HEK293 (cell line): ENCODE data around the gene BABAM1.
A peak's percentile ranks its signal among the peaks of the same experiment; 100 is the strongest.

ENCODE experiments used
- CTCF ChIA-PET: fragments of 350-600 bp; formaldehyde crosslinking; extraction: SDS; loops from one replicate; lab custom pipeline; 2021; ENCODE audit warnings: antibody characterized with exemption; lab: Yijun Ruan, JAX
- POLR2A ChIA-PET: fragments of 300-600 bp; formaldehyde crosslinking; extraction: SDS; loops from one replicate; lab custom pipeline; 2020; ENCODE audit warnings: antibody characterized with exemption, inconsistent platforms; lab: Yijun Ruan, JAX
- H3K27ac ChIP-seq: fragments of 200-500 bp; sonication (Bioruptor generic); 2 replicates; pipeline ENCODE4 v1.5.1; 2014; ENCODE audit warnings: low read depth, low read length, control low read depth, inconsistent platforms; ENCODE audit errors: extremely low read depth
- H3K36me3 ChIP-seq, 2 experiments: fragments of 200-500 bp in 1 of 2; sonication (Bioruptor generic) in 1 of 2; 1 replicate in 1 of 2; 2 replicates in 1 of 2; pipeline ENCODE4 v1.5.1; 2014 to 2017; ENCODE audit warnings: inconsistent platforms in 2 of 2, low read length in 2 of 2; ENCODE audit not compliant: control insufficient read depth in 2 of 2, insufficient read depth in 1 of 2
- H3K4me1 ChIP-seq: fragments of 200-500 bp; sonication (Bioruptor generic); 2 replicates; pipeline ENCODE4 v1.5.1; 2014; ENCODE audit warnings: mild to moderate bottlenecking, low read length, inconsistent platforms; ENCODE audit not compliant: control insufficient read depth, insufficient read depth
- H3K4me3 ChIP-seq: 2 replicates; pipeline ENCODE4 v1.5.1; 2011; ENCODE audit warnings: low read depth, mild to moderate bottlenecking, control low read depth, low read length, moderate library complexity
- H3K9me3 ChIP-seq: fragments of 200-500 bp; sonication (Bioruptor generic); 2 replicates; pipeline ENCODE4 v1.5.1; 2014; ENCODE audit warnings: low read depth, low read length, inconsistent platforms; ENCODE audit not compliant: control insufficient read depth, insufficient read depth
- BCL11B ChIP-seq: fragments of 450-650 bp; formaldehyde crosslinking; IDR thresholded peaks from 2 replicates; pipeline ENCODE4 v1.5.1; 2016; ENCODE audit warnings: low read depth, missing biosample characterization, missing genetic modification characterization
- PRDM10 ChIP-seq: fragments of 450-650 bp; formaldehyde crosslinking; IDR thresholded peaks from 2 replicates; pipeline ENCODE4 v1.5.1; 2016; ENCODE audit warnings: missing biosample characterization, missing genetic modification characterization
- ZIC2 ChIP-seq: fragments of 450-650 bp; formaldehyde crosslinking; IDR thresholded peaks from 2 replicates; pipeline ENCODE4 v1.5.1; 2016; ENCODE audit warnings: missing biosample characterization, missing genetic modification characterization
- ZNF112 ChIP-seq: fragments of 450-650 bp; formaldehyde crosslinking; IDR thresholded peaks from 2 replicates; pipeline ENCODE4 v1.5.0; 2017; ENCODE audit warnings: missing biosample characterization, missing genetic modification characterization
- ZNF354C ChIP-seq: fragments of 450-650 bp; formaldehyde crosslinking; IDR thresholded peaks from 2 replicates; pipeline ENCODE4 v1.5.1; 2016; ENCODE audit warnings: missing biosample characterization, missing genetic modification characterization, low read depth, borderline replicate concordance
- ZNF394 ChIP-seq: fragments of 450-650 bp; formaldehyde crosslinking; IDR thresholded peaks from 2 replicates; pipeline ENCODE4 v1.5.1; 2016; ENCODE audit warnings: missing biosample characterization, missing genetic modification characterization, mild to moderate bottlenecking, moderate library complexity, borderline replicate concordance
- ZNF449 ChIP-seq: fragments of 450-650 bp; formaldehyde crosslinking; IDR thresholded peaks from 2 replicates; pipeline ENCODE4 v1.5.1; 2017; ENCODE audit warnings: missing biosample characterization, mild to moderate bottlenecking, missing genetic modification characterization, moderate library complexity
- ZNF623 ChIP-seq: fragments of 450-650 bp; formaldehyde crosslinking; IDR thresholded peaks from 2 replicates; pipeline ENCODE4 v1.5.1; 2016; ENCODE audit warnings: missing biosample characterization, missing genetic modification characterization
- ZNF692 ChIP-seq: fragments of 450-650 bp; formaldehyde crosslinking; IDR thresholded peaks from 2 replicates; pipeline ENCODE4 v1.5.1; 2016; ENCODE audit warnings: missing biosample characterization, missing genetic modification characterization
- ZNF777 ChIP-seq: fragments of 450-650 bp; formaldehyde crosslinking; IDR thresholded peaks from 2 replicates; pipeline ENCODE4 v1.5.1; 2017; ENCODE audit warnings: missing biosample characterization, missing genetic modification characterization, borderline replicate concordance
- ZSCAN30 ChIP-seq: fragments of 450-650 bp; IDR thresholded peaks from 2 replicates; pipeline ENCODE4 v1.5.1; 2018; ENCODE audit warnings: missing biosample characterization, mild to moderate bottlenecking, missing genetic modification characterization, moderate library complexity

Gene BABAM1

GRCh38 chr19:17249887-17250548 lies 17.2 kb upstream of the BABAM1 start:
- CTCF ChIA-PET, result interaction anchor here (0.6 to 2.8 kb wide), 4 partner anchors 8 to 45 kb away, joined by 3 to 26 read pairs (median 4); no protein-coding TSS in a partner anchor
- H3K4me1 ChIP-seq, result peaks cover 10% of the 10 kb centered on the region
- no peak overlapping the region for H3K4me3 ChIP-seq
- TF ChIP-seq PRDM10 (tag by site-specific recombination), result peak; percentile 44
- TF ChIP-seq ZNF777, result no peak
- TF ChIP-seq ZNF623 (tag by site-specific recombination), result peak; percentile 18; the same call in 1 of the 2 replicates
- POLR2A ChIA-PET, result interaction anchor here (1.1 to 2.2 kb wide), 4 partner anchors 14 to 23 kb away, joined by 3 to 12 read pairs (median 8); partner anchors contain the start of genes BABAM1 and OCEL1
- no peaks in the 10 kb centered on the region for H3K36me3 ChIP-seq
- H3K27ac ChIP-seq, result no peak overlapping the region; the same call in 1 of the 2 replicates
- no peaks in the 10 kb centered on the region for H3K9me3 ChIP-seq

- no peaks in the 10 kb centered on the region for H3K36me3 ChIP-seq
- ChIA-PET CTCF (interaction anchor here (1.3 kb wide), 1 partner anchor 39 kb away, joined by 3 read pairs; no protein-coding TSS in a partner anchor), POLR2A (interaction anchor here (0.8 to 1.9 kb wide), 4 partner anchors 9 to 28 kb away, joined by 3 to 5 read pairs (median 3); partner anchors contain the start of genes BABAM1, NR2F6 and OCEL1)
- no peaks in the 10 kb centered on the region for H3K4me1 ChIP-seq
- H3K27ac ChIP-seq, result no peak overlapping the region
- TF ChIP-seq ZIC2 (tag by site-specific recombination), result peak; percentile 52
- no peak for TF ChIP-seq ZNF354C (tag by site-specific recombination)
- no peaks in the 10 kb centered on the region for H3K9me3 ChIP-seq
- no peak overlapping the region for H3K4me3 ChIP-seq
Measured at GRCh38 chr19:17254636-17255035, 12.6 kb upstream of the BABAM1 start.

GRCh38 chr19:17255150-17255621 lies 12.1 kb upstream of the BABAM1 start:
- no peaks in the 10 kb centered on the region for H3K4me1 ChIP-seq
- POLR2A ChIA-PET, result interaction anchor here (0.8 to 1.9 kb wide), 4 partner anchors 9 to 29 kb away, joined by 3 to 5 read pairs (median 3); partner anchors contain the start of genes BABAM1, NR2F6 and OCEL1
- H3K4me3 ChIP-seq, result no peak overlapping the region
- H3K36me3 ChIP-seq, result no peaks in the 10 kb centered on the region
- H3K27ac ChIP-seq, result no peak overlapping the region
- TF ChIP-seq ZNF692 (tag by site-specific recombination) (no peak), ZNF449 (tag by site-specific recombination) (no peak), ZSCAN30 (tag by site-specific recombination) (no peak), BCL11B (tag by site-specific recombination) (no peak), ZNF394 (tag by site-specific recombination) (peak; percentile 31; the same call in 1 of the 2 replicates), ZNF112 (tag by site-specific recombination) (no peak)
- no peaks in the 10 kb centered on the region for H3K9me3 ChIP-seq
- CTCF ChIA-PET, result interaction anchor here (0.6 to 1.3 kb wide), 3 partner anchors 32 to 188 kb away, joined by 3 read pairs; no protein-coding TSS in a partner anchor
